ENCODE measurements around the gene PLD6. TPM values are rescaled to one million over a fixed set of nuclear protein-coding genes. Genes with fewer than 3 reads are reported as not detected.
"Not testable (repeated sequence)": the region's sequence is repeated elsewhere in the genome, so short reads cannot be mapped to it uniquely, and the experiment has no call there.

PLD6 gene
- polyA plus RNA-seq, 4 donors: 3.4 to 5.4 (median 4.6) TPM

GRCh38 chr17:17201907-17202306, 4.2 kb downstream of the PLD6 start:
- no peak for DNase-seq (ENCODE audit: low read depth in 4 of 4, low spot score in 3 of 4)

GRCh38 chr17:17201271-17201670, 4.9 kb downstream of the PLD6 start:
- DNase-seq (ENCODE audit: low read depth in 4 of 4, low spot score in 3 of 4): no peak

- no peak for DNase-seq (ENCODE audit: low read depth in 4 of 4, low spot score in 3 of 4)
These were observed 5.3 kb downstream of the PLD6 start for GRCh38 chr17:17200831-17201230.

GRCh38 chr17:17200311-17200710, 5.8 kb downstream of the PLD6 start:
- DNase-seq (ENCODE audit: low read depth in 4 of 4, low spot score in 3 of 4): no peak

GRCh38 chr17:17198281-17198680, 7.9 kb downstream of the PLD6 start:
- DNase-seq (ENCODE audit: low read depth in 4 of 4, low spot score in 3 of 4): no peak

- DNase-seq (ENCODE audit: low read depth in 4 of 4, low spot score in 3 of 4): no peak
These were observed 9.4 kb downstream of the PLD6 start for GRCh38 chr17:17196776-17197175.

GRCh38 chr17:17195466-17195865, 10.7 kb downstream of the PLD6 start:
- DNase-seq (ENCODE audit: low read depth in 4 of 4, low spot score in 3 of 4): not testable (repeated sequence)

- DNase-seq (ENCODE audit: low read depth in 4 of 4, low spot score in 3 of 4): no peak
These were observed 14.2 kb downstream of the PLD6 start for GRCh38 chr17:17191961-17192381.

- no peak for DNase-seq (ENCODE audit: low read depth in 4 of 4, low spot score in 3 of 4)
These were observed 14.8 kb downstream of the PLD6 start for GRCh38 chr17:17191346-17191792.

GRCh38 chr17:17190188-17190587, 15.9 kb downstream of the PLD6 start:
- DNase-seq (ENCODE audit: low read depth in 4 of 4, low spot score in 3 of 4): no peak

- DNase-seq (ENCODE audit: low read depth in 4 of 4, low spot score in 3 of 4): no peak
These were observed 16.6 kb downstream of the PLD6 start for GRCh38 chr17:17189559-17189958.

GRCh38 chr17:17188586-17188985, 17.5 kb downstream of the PLD6 start:
- DNase-seq (ENCODE audit: low read depth in 4 of 4, low spot score in 3 of 4): no peak

- no peak for DNase-seq (ENCODE audit: low read depth in 4 of 4, low spot score in 3 of 4)
These were observed 19.3 kb downstream of the PLD6 start for GRCh38 chr17:17186551-17187505.

GRCh38 chr17:17186051-17186450, 20.1 kb downstream of the PLD6 start:
- no peak for DNase-seq (ENCODE audit: low read depth in 4 of 4, low spot score in 3 of 4)

GRCh38 chr17:17184985-17185757, 21.0 kb downstream of the PLD6 start:
- DNase-seq (ENCODE audit: low read depth in 4 of 4, low spot score in 3 of 4): not testable (repeated sequence)

GRCh38 chr17:17183744-17184143, 22.4 kb downstream of the PLD6 start:
- no peak for DNase-seq (ENCODE audit: low read depth in 4 of 4, low spot score in 3 of 4)

GRCh38 chr17:17182598-17183136, 23.5 kb downstream of the PLD6 start:
- no peak for DNase-seq (ENCODE audit: low read depth in 4 of 4, low spot score in 3 of 4)

- no peak for DNase-seq (ENCODE audit: low read depth in 4 of 4, low spot score in 3 of 4)
These were observed 24.2 kb downstream of the PLD6 start for GRCh38 chr17:17181666-17182597.

- no peak for DNase-seq (ENCODE audit: low read depth in 4 of 4, low spot score in 3 of 4)
These were observed 25.2 kb downstream of the PLD6 start for GRCh38 chr17:17180741-17181525.

Measured in left renal pelvis (tissue), 4 donors.